Psoas muscle (tissue), 8 donors: ENCODE measurements around the gene GNAI1. TPM values are rescaled to one million over a fixed set of nuclear protein-coding genes. Genes with fewer than 3 reads are reported as not detected.

ENCODE experiments used
- ATAC-seq, 4 donors: fragments of 200-7000 bp; cut with Tn5 transposase; one replicate each; pipeline ENCODE4 v1.9.1; 2020; ENCODE audit warnings: moderate library complexity in 3 of 4, mild to moderate bottlenecking in 2 of 4
- DNase-seq, 2 donors: peaks; one replicate each; pipeline ENCODE4 v3.0.0-alpha.2; 2020
- H3K27ac ChIP-seq: fragments of 200-600 bp; one replicate; pipeline ENCODE4 v1.8.0; 2022
- H3K27me3 ChIP-seq, 3 donors: fragments of 200-600 bp in 1 of 3; one replicate each; pipeline versions ENCODE4 v1.6.1 to v1.8.0; 2013 to 2022; ENCODE audit warnings: low read length in 2 of 3, mild to moderate bottlenecking in 2 of 3, moderate library complexity in 1 of 3; ENCODE audit not compliant: insufficient read depth in 3 of 3
- H3K36me3 ChIP-seq, 2 donors: fragments of 200-600 bp in 1 of 2; one replicate each; pipeline versions ENCODE4 v1.6.1 to v1.8.0; 2013 to 2022; ENCODE audit warnings: low read depth in 1 of 2, mild to moderate bottlenecking in 1 of 2, moderate library complexity in 1 of 2; ENCODE audit not compliant: insufficient read depth in 1 of 2
- H3K4me1 ChIP-seq: fragments of 200-600 bp; one replicate; pipeline ENCODE4 v1.8.0; 2022
- H3K4me3 ChIP-seq: fragments of 200-600 bp; one replicate; pipeline ENCODE4 v1.8.0; 2022; ENCODE audit warnings: mild to moderate bottlenecking
- H3K9me3 ChIP-seq: fragments of 200-600 bp; one replicate; pipeline ENCODE4 v1.8.0; 2022
- CTCF ChIP-seq: fragments of 200-600 bp; IDR thresholded peaks from one replicate; pipeline ENCODE4 v1.8.0; 2022; ENCODE audit warnings: antibody characterized with exemption
- WGBS, 3 donors: extraction: QIAGEN DNeasy Blood & Tissue Kit; methylation state at CpG; one replicate each; pipeline versions ENCODE4 v1.1.6 to v1.1.7; 2013; 5-methylcytosine and 5-hydroxymethylcytosine counted together
- intact Hi-C, 2 donors: fragments of 100-400 bp; cut with DNase I; formaldehyde crosslinking; loops; one replicate each; pipeline versions ENCODE4 v1.11.0 to v1.14.2; 2022
- polyA plus RNA-seq, 3 donors: library from polyadenylated mRNA; stranded (reverse); fragments of 200-250 nt; gene quantifications; one replicate each; pipeline ENCODE4 v1.2.3, GENCODE V29; 2013
- total RNA-seq, 4 donors: library from RNA; stranded (reverse); fragmentation: NEBNext Ultra II Directional in 2 of 4; extraction: Animal tissue kit (Norgen Biotek cat#: 25700) in 2 of 4; gene quantifications; one replicate each; pipeline versions ENCODE4 v1.2.1 to v1.2.4, GENCODE V29; 2021 to 2023
- donor health status: healthy with polysubstance abuse.
- donor health status: DM: no; HTN: no; CAD: no; lungs with moderate emphysema.
- donor health status: Bipolar disorder and iron deficiency.
- donor health status: healthy.
- donor health status: DM: yes; HTN: yes; CAD: no.
- donor health status: DM: no; HTN: no; CAD: no.
- donor health status: DM: no; HTN: no; CAD: no.
- donor health status: DM: yes; HTN: yes; CAD: no.

GNAI1 gene
- total and polyA plus RNA-seq, 7 donors: 3.8 to 13.7 (median 6.5) TPM

DNA sequence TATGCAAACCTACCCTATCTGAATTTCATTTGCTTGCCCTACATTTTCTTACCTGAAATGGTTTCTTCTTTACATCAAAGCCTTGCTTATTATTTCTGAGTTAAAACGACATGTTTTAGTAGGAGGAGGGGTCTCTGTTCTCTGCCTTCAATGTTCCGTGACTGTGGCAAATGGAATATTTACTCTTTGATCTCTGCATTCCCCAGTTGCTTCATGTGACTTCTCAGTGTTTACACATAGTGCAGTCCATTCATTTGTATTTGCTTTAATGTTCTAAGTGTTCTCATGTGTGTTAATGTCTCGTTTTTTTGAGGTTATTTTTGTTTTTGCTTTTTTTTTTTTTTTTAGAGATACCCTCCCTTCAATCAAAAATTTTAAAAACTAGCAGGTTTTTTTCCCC lies 75.8 kb downstream of the GNAI1 start:
- no peak overlapping the region for H3K27ac ChIP-seq
- no peaks in the 10 kb centered on the region for H3K9me3 ChIP-seq
- intact Hi-C loops: no loop called here
- DNase-seq (no peak), ATAC-seq (no peak)
- no peak overlapping the region for H3K4me3 ChIP-seq
- no peak for TF ChIP-seq CTCF
- no peaks in the 10 kb centered on the region for H3K4me1 ChIP-seq
- peaks cover 4 to 42% of the 10 kb centered on the region in 2 donors for H3K36me3 ChIP-seq
- H3K27me3 ChIP-seq: no peaks in the 10 kb centered on the region
- WGBS, 3 donors: 42 to 56% (median 47%) methylated on average over 3 of the region's 3 CpGs

DNA sequence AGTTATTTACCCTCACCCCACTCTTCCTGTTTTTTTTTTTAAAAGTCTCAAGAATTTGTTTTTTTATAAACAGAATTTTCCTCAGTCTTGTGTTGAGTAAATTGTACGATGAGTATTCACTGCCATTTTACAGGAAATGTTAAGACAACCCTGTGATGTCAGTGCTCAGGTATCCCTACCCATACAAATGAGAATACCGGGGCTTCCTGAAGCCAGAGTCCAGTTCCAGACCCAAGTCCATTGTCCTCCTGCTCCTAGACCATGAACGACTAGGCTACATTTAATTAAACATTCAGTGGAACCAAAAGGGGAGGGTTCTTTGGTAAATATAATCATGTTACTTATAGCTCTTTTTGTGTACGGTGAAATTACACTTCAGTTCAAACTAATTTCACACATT lies 79.2 kb downstream of the GNAI1 start:
- Histone ChIP-seq H3K36me3 (peaks cover 4 to 52% of the 10 kb centered on the region in 2 donors), H3K4me1 (no peaks in the 10 kb centered on the region), H3K27me3 (no peaks in the 10 kb centered on the region), H3K4me3 (no peak overlapping the region), H3K27ac (no peak overlapping the region), H3K9me3 (no peaks in the 10 kb centered on the region)
- intact Hi-C loops: no loop called here
- ATAC-seq: no peak
- DNase-seq: no peak
- 79 to 82% (median 80%) methylated on average over 4 of the region's 4 CpGs for WGBS, 3 donors
- no peak for TF ChIP-seq CTCF

DNA sequence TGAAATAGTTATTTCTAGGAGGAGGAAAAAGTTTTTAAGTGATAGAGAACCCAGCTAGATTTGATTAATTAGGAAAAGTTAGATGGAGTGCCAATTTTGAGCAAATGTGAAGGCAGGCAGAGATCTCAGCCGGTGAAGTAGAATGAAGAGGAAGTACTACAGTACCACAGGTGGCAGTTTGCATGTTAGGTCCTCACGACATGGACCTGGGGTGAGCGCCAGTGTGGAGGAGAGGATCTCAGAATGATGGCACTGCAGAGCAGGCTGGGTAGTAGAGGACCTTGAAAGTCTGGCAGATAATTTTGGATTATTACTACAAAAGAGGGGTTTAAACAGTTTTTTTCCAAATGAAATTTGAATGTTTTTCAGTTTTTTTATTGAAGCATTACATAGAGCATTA lies 81.1 kb downstream of the GNAI1 start:
- 77 to 84% (median 83%) methylated on average over 3 of the region's 3 CpGs for WGBS, 3 donors
- peaks cover 4 to 55% of the 10 kb centered on the region in 2 donors for H3K36me3 ChIP-seq
- no peak overlapping the region for H3K27ac ChIP-seq
- no peaks in the 10 kb centered on the region for H3K9me3 ChIP-seq
- H3K27me3 ChIP-seq: no peaks in the 10 kb centered on the region
- ATAC-seq: no peak
- intact Hi-C loops: no loop called here
- no peaks in the 10 kb centered on the region for H3K4me1 ChIP-seq
- TF ChIP-seq CTCF: no peak
- H3K4me3 ChIP-seq: no peak overlapping the region
- no peak for DNase-seq

DNA sequence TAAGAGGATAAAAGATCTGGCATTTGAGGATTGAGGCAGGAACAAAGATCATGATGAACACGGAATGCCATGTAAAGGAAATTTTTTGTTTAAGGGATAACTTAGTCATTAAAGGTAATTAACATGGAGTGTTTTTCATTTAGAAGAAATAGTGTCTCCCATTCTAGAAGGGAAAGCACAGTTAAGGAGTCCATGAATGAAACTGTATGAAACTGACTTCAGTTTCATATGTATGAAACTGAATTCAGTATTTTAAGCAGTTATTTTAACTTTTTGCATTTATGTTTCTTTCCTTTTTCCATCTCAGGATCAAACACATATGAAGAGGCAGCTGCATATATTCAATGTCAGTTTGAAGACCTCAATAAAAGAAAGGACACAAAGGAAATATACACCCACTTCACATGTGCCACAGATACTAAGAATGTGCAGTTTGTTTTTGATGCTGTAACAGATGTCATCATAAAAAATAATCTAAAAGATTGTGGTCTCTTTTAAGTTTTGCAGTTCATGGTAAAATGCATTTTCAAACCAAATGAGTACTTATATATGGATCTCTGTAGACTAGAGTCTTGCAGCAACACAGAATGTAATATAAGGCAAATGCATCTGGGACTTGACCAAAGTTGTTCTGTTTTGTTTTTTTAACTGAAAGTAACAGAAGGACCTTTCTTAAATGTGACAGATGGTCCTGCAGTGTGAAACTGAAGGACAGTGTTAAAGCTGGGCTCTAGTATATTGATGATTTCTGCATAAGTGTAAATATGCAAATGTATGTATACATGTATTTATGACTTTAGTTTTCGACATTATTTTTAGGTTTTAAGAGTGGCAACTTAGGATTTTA lies 82.6 kb downstream of the GNAI1 start:
- intact Hi-C loops: no loop called here
- Histone ChIP-seq H3K27ac (no peak overlapping the region), H3K9me3 (no peaks in the 10 kb centered on the region), H3K36me3 (peaks cover 4 to 40% of the 10 kb centered on the region in 2 donors), H3K27me3 (no peaks in the 10 kb centered on the region), H3K4me1 (no peaks in the 10 kb centered on the region), H3K4me3 (no peak overlapping the region)
- WGBS, 3 donors: 87 to 90% (median 90%) methylated on average over 2 of the region's 2 CpGs
- no peak for TF ChIP-seq CTCF
- DNase-seq (no peak), ATAC-seq (no peak)
